Activated CD8-positive, alpha-beta memory T cell treated with anti-CD3 and anti-CD28 coated beads for 48 hours (primary cell): ENCODE data around the gene SBK3.

ENCODE experiments used
- DNase-seq, 3 experiments: peaks; one replicate each; pipeline ENCODE4 v3.0.0-alpha.2; 2020; ENCODE audit warnings: low read depth in 2 of 3, low spot score in 2 of 3

SBK3 gene

GRCh38 chr19:55491546-55492360 lies 53.6 kb downstream of the SBK3 start:
- no peak for DNase-seq
